Measurements from ENCODE around the gene C2CD2. TPM values are rescaled to one million over a fixed set of nuclear protein-coding genes. Genes with fewer than 3 reads are reported as not detected.

C2CD2 gene
- total and polyA plus RNA-seq, 8 donors = 18.3 to 24.1 (median 19.6) TPM

- intact Hi-C loops (cut with DNase I) = no loop called here
- H3K36me3 ChIP-seq = peaks cover 0 to 79% of the 10 kb centered on the region in 2 donors
- H3K4me1 ChIP-seq = no peaks in the 10 kb centered on the region
- H3K4me3 ChIP-seq = no peak overlapping the region
- no peaks in the 10 kb centered on the region for H3K27me3 ChIP-seq
- H3K9me3 ChIP-seq = no peaks in the 10 kb centered on the region
- ATAC-seq = no peak
- DNase-seq = no peak
- H3K27ac ChIP-seq = no peak overlapping the region
- TF ChIP-seq, protein P1, sequence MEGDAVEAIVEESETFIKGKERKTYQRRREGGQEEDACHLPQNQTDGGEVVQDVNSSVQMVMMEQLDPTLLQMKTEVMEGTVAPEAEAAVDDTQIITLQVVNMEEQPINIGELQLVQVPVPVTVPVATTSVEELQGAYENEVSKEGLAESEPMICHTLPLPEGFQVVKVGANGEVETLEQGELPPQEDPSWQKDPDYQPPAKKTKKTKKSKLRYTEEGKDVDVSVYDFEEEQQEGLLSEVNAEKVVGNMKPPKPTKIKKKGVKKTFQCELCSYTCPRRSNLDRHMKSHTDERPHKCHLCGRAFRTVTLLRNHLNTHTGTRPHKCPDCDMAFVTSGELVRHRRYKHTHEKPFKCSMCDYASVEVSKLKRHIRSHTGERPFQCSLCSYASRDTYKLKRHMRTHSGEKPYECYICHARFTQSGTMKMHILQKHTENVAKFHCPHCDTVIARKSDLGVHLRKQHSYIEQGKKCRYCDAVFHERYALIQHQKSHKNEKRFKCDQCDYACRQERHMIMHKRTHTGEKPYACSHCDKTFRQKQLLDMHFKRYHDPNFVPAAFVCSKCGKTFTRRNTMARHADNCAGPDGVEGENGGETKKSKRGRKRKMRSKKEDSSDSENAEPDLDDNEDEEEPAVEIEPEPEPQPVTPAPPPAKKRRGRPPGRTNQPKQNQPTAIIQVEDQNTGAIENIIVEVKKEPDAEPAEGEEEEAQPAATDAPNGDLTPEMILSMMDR (IDR thresholded peaks at IDR 0.05) = no peak
Observed at GRCh38 chr21:41903559-41904351, 50.1 kb downstream of the C2CD2 start.

- intact Hi-C loops (cut with DNase I) = no loop called here
- Histone ChIP-seq H3K4me1 (no peaks in the 10 kb centered on the region), H3K36me3 (peaks cover 0 to 81% of the 10 kb centered on the region in 2 donors), H3K9me3 (no peaks in the 10 kb centered on the region), H3K27ac (no peak overlapping the region), H3K4me3 (no peak overlapping the region), H3K27me3 (no peaks in the 10 kb centered on the region)
- TF ChIP-seq, protein P1 (IDR thresholded peaks at IDR 0.05) = no peak
- DNase-seq (no peak), ATAC-seq (no peak)
Observed at GRCh38 chr21:41902946-41903345, 50.9 kb downstream of the C2CD2 start.

DNA sequence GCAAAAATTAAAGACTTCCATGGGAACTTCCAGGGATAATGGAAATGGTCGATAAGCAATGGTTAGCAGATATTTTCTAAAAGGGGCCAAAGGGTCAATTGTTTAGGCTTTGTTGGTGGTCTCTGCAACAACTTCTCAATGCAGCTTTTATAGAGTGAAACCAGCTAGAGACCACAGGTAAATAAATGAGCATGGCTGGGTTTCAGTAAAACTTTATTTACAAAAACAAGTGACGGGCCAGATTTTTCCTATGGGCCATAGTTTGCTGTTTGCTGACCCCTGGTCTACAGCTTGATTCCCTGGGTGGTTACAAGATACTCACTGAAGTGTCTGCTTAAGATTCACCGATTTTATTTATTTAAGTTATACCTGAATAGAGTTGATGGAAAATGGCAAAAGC lies 52.0 kb downstream of the C2CD2 start:
- Histone ChIP-seq H3K4me3 (no peak overlapping the region), H3K9me3 (no peaks in the 10 kb centered on the region), H3K4me1 (no peaks in the 10 kb centered on the region), H3K36me3 (peaks cover 0 to 72% of the 10 kb centered on the region in 2 donors), H3K27ac (no peak overlapping the region), H3K27me3 (no peaks in the 10 kb centered on the region)
- DNase-seq (no peak), ATAC-seq (no peak)
- intact Hi-C loops (cut with DNase I) = no loop called here
- TF ChIP-seq, protein P1 (IDR thresholded peaks at IDR 0.05) = no peak

DNA sequence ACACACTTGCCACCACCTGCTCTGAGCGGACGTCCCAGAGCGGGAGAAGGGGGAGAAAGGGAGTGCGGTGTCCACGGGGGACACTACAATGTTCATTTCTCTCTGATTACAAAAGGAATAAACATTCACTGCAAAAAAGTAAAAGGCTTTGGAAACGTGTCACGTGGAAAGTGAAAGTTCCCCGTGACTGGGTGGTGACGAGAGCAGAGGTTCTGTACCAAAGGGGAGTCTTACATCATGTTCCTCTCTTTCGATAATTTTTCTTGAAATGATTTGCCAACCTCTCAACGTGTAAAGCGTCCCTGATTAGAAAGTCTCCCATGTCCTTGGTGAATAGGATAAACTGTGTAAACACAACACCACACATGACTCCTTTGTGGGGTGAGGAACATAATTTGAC lies 52.7 kb downstream of the C2CD2 start:
- H3K27me3 ChIP-seq = no peaks in the 10 kb centered on the region
- peaks cover 0 to 1% of the 10 kb centered on the region in 2 donors for H3K4me1 ChIP-seq
- no peaks in the 10 kb centered on the region for H3K9me3 ChIP-seq
- intact Hi-C loops (cut with DNase I) = no loop called here
- TF ChIP-seq, protein P1 (IDR thresholded peaks at IDR 0.05) = no peak
- peaks cover 0 to 65% of the 10 kb centered on the region in 2 donors for H3K36me3 ChIP-seq
- no peak overlapping the region for H3K4me3 ChIP-seq
- no peak for DNase-seq
- no peak overlapping the region for H3K27ac ChIP-seq
- peak; percentile 16 for ATAC-seq

- no peak overlapping the region for H3K27ac ChIP-seq
- ATAC-seq = no peak
- DNase-seq = no peak
- TF ChIP-seq, protein P1 (IDR thresholded peaks at IDR 0.05) = no peak
- intact Hi-C loops (cut with DNase I) = no loop called here
- no peaks in the 10 kb centered on the region for H3K27me3 ChIP-seq
- H3K9me3 ChIP-seq = no peaks in the 10 kb centered on the region
- peaks cover 0 to 3% of the 10 kb centered on the region in 2 donors for H3K4me1 ChIP-seq
- H3K4me3 ChIP-seq = no peak overlapping the region
- peaks cover 0 to 58% of the 10 kb centered on the region in 2 donors for H3K36me3 ChIP-seq
Observed at GRCh38 chr21:41900401-41900800, 53.4 kb downstream of the C2CD2 start.
